ENCODE results near the gene NGF.

DNA sequence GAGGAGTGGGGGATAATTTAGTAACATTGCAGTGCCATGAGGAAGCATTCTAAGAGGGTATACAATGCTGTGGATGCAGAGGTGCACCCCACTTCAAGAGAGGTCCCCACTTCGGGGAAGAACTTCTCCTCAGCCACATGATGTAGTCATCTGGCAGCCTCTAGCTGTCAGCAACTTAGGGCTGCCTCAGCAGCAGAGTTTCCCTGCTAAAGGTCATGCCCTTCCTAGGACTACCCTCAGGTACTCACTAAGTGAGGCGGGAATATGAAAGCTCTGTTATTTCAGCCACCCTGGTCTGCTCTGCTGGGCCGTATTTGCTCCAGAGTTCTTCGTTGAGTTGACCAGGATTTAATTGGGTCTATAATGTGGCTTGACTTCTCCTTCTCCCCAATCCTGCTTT, 41.9 kb upstream of the NGF start:
- TF ChIP-seq, protein P1, sequence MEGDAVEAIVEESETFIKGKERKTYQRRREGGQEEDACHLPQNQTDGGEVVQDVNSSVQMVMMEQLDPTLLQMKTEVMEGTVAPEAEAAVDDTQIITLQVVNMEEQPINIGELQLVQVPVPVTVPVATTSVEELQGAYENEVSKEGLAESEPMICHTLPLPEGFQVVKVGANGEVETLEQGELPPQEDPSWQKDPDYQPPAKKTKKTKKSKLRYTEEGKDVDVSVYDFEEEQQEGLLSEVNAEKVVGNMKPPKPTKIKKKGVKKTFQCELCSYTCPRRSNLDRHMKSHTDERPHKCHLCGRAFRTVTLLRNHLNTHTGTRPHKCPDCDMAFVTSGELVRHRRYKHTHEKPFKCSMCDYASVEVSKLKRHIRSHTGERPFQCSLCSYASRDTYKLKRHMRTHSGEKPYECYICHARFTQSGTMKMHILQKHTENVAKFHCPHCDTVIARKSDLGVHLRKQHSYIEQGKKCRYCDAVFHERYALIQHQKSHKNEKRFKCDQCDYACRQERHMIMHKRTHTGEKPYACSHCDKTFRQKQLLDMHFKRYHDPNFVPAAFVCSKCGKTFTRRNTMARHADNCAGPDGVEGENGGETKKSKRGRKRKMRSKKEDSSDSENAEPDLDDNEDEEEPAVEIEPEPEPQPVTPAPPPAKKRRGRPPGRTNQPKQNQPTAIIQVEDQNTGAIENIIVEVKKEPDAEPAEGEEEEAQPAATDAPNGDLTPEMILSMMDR (IDR thresholded peaks at IDR 0.05): no peak
- TF ChIP-seq POLR2A (IDR thresholded peaks at IDR 0.05): no peak

Data from thyroid gland (tissue), 4 donors.